Prostate gland (tissue), 2 donors: ENCODE data around the gene COL4A6. TPM values are rescaled to one million over a fixed set of nuclear protein-coding genes. Genes with fewer than 3 reads are reported as not detected.

ENCODE experiments used
- DNase-seq: peaks from one replicate; pipeline ENCODE4 v3.0.0-alpha.2; 2019; ENCODE audit warnings: low spot score
- H3K27ac ChIP-seq, 2 donors: fragments of 200-600 bp; sonication (generic); 2 replicates each; pipeline ENCODE4 v1.5.1; 2017 to 2019
- H3K27me3 ChIP-seq: fragments of 200-600 bp; sonication (generic); replicated peaks from 2 replicates; pipeline ENCODE4 v1.5.1; 2019; ENCODE audit not compliant: insufficient read depth
- H3K36me3 ChIP-seq, 2 donors: fragments of 200-600 bp; sonication (generic); 1 replicate in 1 of 2; 2 replicates in 1 of 2; pipeline versions ENCODE4 v1.5.1 to v1.8.1; 2017 to 2019
- H3K4me1 ChIP-seq: fragments of 200-600 bp; sonication (generic); replicated peaks from 2 replicates; pipeline ENCODE4 v1.5.1; 2019
- H3K4me3 ChIP-seq, 2 donors: fragments of 200-600 bp; sonication (generic); 2 replicates each; pipeline ENCODE4 v1.5.1; 2017 to 2019
- H3K9me3 ChIP-seq: fragments of 200-600 bp; sonication (generic); 2 replicates; pipeline ENCODE4 v1.5.1; 2017
- POLR2A ChIP-seq: fragments of 450-650 bp; IDR thresholded peaks from one replicate; pipeline ENCODE4 v1.6.1; 2016; ENCODE audit warnings: antibody characterized with exemption, mild to moderate bottlenecking
- POLR2AphosphoS5 ChIP-seq: sonication (generic); formaldehyde crosslinking; IDR thresholded peaks from one replicate; pipeline ENCODE4 v1.6.1; 2017; ENCODE audit warnings: antibody characterized with exemption
- WGBS: methylation state at CpG from one replicate; pipeline ENCODE4 v1.1.5; 2018; 5-methylcytosine and 5-hydroxymethylcytosine counted together
- intact Hi-C: fragments of 100-400 bp; cut with DNase I; formaldehyde crosslinking; loops from one replicate; pipeline ENCODE4 v1.14.2; 2022
- total RNA-seq, 2 donors: library from RNA; depleted of rRNA; stranded (reverse); fragments of >200 nt; gene quantifications; one replicate each; pipeline ENCODE4 v1.1.0, GENCODE V29; 2016
- TF ChIP-seq, protein P1 (sequence below), 4 experiments: fragments of 200-600 bp in 2 of 4; fragments of 450-650 bp in 2 of 4; sonication (generic) in 2 of 4; IDR thresholded peaks; 1 replicate in 3 of 4; 2 replicates in 1 of 4; pipeline ENCODE4 v1.5.1; 2016 to 2019; ENCODE audit warnings: antibody characterized with exemption in 4 of 4, mild to moderate bottlenecking in 2 of 4, moderate library complexity in 2 of 4

Gene COL4A6
- total RNA-seq, 2 donors from 2014 or later: 13.5 to 16.7 TPM

DNA sequence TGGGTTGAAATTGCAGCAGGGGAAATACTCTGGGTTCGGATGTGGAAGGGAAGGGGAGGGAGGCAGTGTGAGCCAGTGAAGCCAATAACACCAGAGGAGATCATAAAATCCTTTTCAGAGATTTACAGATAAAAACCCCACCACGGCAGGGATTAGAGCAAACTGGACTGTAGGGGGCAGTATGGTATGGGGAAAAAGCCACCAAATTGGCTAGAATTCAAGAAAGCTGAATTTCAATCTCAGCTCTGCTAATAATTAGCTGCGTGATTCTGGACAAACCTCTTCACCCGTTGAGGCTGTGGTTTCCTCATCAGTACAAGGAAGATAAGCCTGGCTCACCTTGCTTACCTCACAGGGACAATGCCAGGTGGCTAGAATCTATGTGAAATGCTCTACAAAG lies 238.5 kb downstream of the COL4A6 start:
- WGBS: 0% methylated on average over 4 of the region's 4 CpGs
- no peak for DNase-seq
- Histone ChIP-seq H3K4me1 (no peaks in the 10 kb centered on the region), H3K27ac (no peak overlapping the region), H3K4me3 (no peak overlapping the region), H3K36me3 (no peaks in the 10 kb centered on the region), H3K9me3 (no peaks in the 10 kb centered on the region), H3K27me3 (no peaks in the 10 kb centered on the region)
- TF ChIP-seq POLR2A: no peak
- TF ChIP-seq, protein P1, sequence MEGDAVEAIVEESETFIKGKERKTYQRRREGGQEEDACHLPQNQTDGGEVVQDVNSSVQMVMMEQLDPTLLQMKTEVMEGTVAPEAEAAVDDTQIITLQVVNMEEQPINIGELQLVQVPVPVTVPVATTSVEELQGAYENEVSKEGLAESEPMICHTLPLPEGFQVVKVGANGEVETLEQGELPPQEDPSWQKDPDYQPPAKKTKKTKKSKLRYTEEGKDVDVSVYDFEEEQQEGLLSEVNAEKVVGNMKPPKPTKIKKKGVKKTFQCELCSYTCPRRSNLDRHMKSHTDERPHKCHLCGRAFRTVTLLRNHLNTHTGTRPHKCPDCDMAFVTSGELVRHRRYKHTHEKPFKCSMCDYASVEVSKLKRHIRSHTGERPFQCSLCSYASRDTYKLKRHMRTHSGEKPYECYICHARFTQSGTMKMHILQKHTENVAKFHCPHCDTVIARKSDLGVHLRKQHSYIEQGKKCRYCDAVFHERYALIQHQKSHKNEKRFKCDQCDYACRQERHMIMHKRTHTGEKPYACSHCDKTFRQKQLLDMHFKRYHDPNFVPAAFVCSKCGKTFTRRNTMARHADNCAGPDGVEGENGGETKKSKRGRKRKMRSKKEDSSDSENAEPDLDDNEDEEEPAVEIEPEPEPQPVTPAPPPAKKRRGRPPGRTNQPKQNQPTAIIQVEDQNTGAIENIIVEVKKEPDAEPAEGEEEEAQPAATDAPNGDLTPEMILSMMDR (IDR thresholded peaks at IDR 0.05): peak in 3 of 4 experiments; percentile 22 to 42 (median 40)
- intact Hi-C loops: no loop called here

DNA sequence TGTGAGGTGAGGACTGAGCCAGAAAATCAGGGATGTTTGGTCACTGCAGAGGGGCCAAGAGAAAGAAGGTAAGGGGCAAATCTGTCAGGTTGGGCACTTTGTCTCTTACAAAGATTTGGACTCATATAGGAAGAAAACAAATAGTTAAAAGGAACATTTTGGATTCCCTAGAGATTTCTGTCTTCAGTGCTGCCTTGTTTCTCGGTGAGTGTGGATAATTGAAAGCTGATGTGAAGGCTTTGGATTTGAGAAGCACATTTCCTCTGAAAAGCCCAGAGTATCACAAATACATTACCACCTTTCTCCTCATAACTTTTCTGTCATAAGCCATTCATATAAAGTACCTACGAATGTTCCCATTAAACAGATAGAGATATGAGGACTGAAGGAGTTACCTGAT lies 239.2 kb downstream of the COL4A6 start:
- no peaks in the 10 kb centered on the region for H3K27me3 ChIP-seq
- H3K27ac ChIP-seq: peak overlapping the region in 1 of 2 donors; percentile 23
- no peak for TF ChIP-seq POLR2AphosphoS5
- TF ChIP-seq, protein P1 (IDR thresholded peaks at IDR 0.05): no peak
- no peak for TF ChIP-seq POLR2A
- H3K36me3 ChIP-seq: no peaks in the 10 kb centered on the region
- H3K4me3 ChIP-seq: no peak overlapping the region
- no peak for DNase-seq
- H3K4me1 ChIP-seq: no peaks in the 10 kb centered on the region
- WGBS: 32% methylated on average over 2 of the region's 2 CpGs
- H3K9me3 ChIP-seq: no peaks in the 10 kb centered on the region
- intact Hi-C loops: no loop called here

- no peaks in the 10 kb centered on the region for H3K4me1 ChIP-seq
- H3K27ac ChIP-seq: peak overlapping the region in 1 of 2 donors; percentile 23
- H3K36me3 ChIP-seq: no peaks in the 10 kb centered on the region
- H3K9me3 ChIP-seq: no peaks in the 10 kb centered on the region
- intact Hi-C loops: no loop called here
- no peak for DNase-seq
- no peak overlapping the region for H3K4me3 ChIP-seq
- 50% methylated on average over 1 of the region's 1 CpG for WGBS
- no peaks in the 10 kb centered on the region for H3K27me3 ChIP-seq
- TF ChIP-seq, protein P1 (IDR thresholded peaks at IDR 0.05): no peak
- TF ChIP-seq POLR2A (no peak), POLR2AphosphoS5 (no peak)
These were observed 239.8 kb downstream of the COL4A6 start for GRCh38 chrX:108198420-108198819.

GRCh38 chrX:108186811-108187210 lies 251.4 kb downstream of the COL4A6 start:
- no peaks in the 10 kb centered on the region for H3K9me3 ChIP-seq
- H3K4me3 ChIP-seq: no peak overlapping the region
- 85% methylated on average over 4 of the region's 4 CpGs for WGBS
- H3K4me1 ChIP-seq: no peaks in the 10 kb centered on the region
- H3K27ac ChIP-seq: no peak overlapping the region
- no peak for DNase-seq
- TF ChIP-seq POLR2AphosphoS5: no peak
- no peak for TF ChIP-seq POLR2A
- TF ChIP-seq, protein P1 (IDR thresholded peaks at IDR 0.05): no peak
- intact Hi-C loops: no loop called here
- H3K36me3 ChIP-seq: no peaks in the 10 kb centered on the region
- no peaks in the 10 kb centered on the region for H3K27me3 ChIP-seq

DNA sequence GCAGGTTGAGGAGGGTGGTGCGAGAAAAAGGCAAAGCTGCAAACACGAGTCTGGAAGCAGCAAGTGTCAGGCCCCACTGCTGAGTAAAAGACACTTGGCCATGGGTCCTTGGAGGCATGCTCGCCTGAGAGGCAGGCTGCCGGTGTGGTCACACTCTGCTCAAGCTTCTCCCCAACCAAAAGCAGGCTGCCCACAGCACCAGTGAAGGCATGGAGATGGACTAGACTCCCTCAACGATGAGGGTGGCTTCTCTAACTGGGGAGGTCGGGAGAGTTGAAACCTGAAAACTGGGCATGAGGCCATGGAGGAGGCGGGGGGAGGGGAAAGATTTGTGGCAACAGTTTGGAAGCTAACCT lies 260.1 kb downstream of the COL4A6 start:
- H3K36me3 ChIP-seq: no peaks in the 10 kb centered on the region
- intact Hi-C loops: no loop called here
- no peaks in the 10 kb centered on the region for H3K4me1 ChIP-seq
- H3K27me3 ChIP-seq: no peaks in the 10 kb centered on the region
- H3K9me3 ChIP-seq: no peaks in the 10 kb centered on the region
- H3K27ac ChIP-seq: no peak overlapping the region
- no peak for DNase-seq
- WGBS: 66% methylated on average over 7 of the region's 7 CpGs
- H3K4me3 ChIP-seq: no peak overlapping the region
- TF ChIP-seq POLR2A (no peak), POLR2AphosphoS5 (no peak)
- TF ChIP-seq, protein P1 (IDR thresholded peaks at IDR 0.05): no peak
